GM19467 (cell line): Measurements from ENCODE around the gene CNTN1.

Experiments
- ATAC-seq: cut with Tn5 transposase; IDR thresholded peaks from one replicate; pipeline ENCODE4 v1.9.1; 2021; ENCODE audit warnings: mild to moderate bottlenecking, moderate library complexity; ENCODE audit not compliant: unreplicated experiment

The CNTN1 gene

GRCh38 chr12:40833818-40834217 lies 141.6 kb downstream of the CNTN1 start:
- no peak for ATAC-seq

GRCh38 chr12:40834321-40834720 lies 142.1 kb downstream of the CNTN1 start:
- no peak for ATAC-seq

- no peak for ATAC-seq
Measured at GRCh38 chr12:40837891-40838429, 145.7 kb downstream of the CNTN1 start.

- no peak for ATAC-seq
Measured at GRCh38 chr12:40843495-40843894, 151.3 kb downstream of the CNTN1 start.

GRCh38 chr12:40853221-40853620 lies 161.0 kb downstream of the CNTN1 start:
- ATAC-seq: no peak

- no peak for ATAC-seq
Measured at GRCh38 chr12:40854604-40855003, 162.4 kb downstream of the CNTN1 start.

GRCh38 chr12:40864891-40865290 lies 172.7 kb downstream of the CNTN1 start:
- no peak for ATAC-seq

- no peak for ATAC-seq
Measured at GRCh38 chr12:40870981-40871380, 178.7 kb downstream of the CNTN1 start.

- ATAC-seq: no peak
Measured at GRCh38 chr12:40874868-40875267, 182.6 kb downstream of the CNTN1 start.

- no peak for ATAC-seq
Measured at GRCh38 chr12:40889329-40889728, 197.1 kb downstream of the CNTN1 start.

GRCh38 chr12:40892528-40892927 lies 200.3 kb downstream of the CNTN1 start:
- no peak for ATAC-seq

- no peak for ATAC-seq
Measured at GRCh38 chr12:40898505-40898904, 206.3 kb downstream of the CNTN1 start.

GRCh38 chr12:40903040-40903439 lies 210.8 kb downstream of the CNTN1 start:
- ATAC-seq: no peak

- ATAC-seq: peak; percentile 79
Measured at GRCh38 chr12:40907115-40907527, 214.9 kb downstream of the CNTN1 start.

- no peak for ATAC-seq
Measured at GRCh38 chr12:40911676-40912075, 219.4 kb downstream of the CNTN1 start.

- ATAC-seq: no peak
Measured at GRCh38 chr12:40915172-40915571, 222.9 kb downstream of the CNTN1 start.

- ATAC-seq: no peak
Measured at GRCh38 chr12:40917561-40917960, 225.3 kb downstream of the CNTN1 start.

GRCh38 chr12:40921563-40922163 lies 229.4 kb downstream of the CNTN1 start:
- ATAC-seq: no peak

- no peak for ATAC-seq
Measured at GRCh38 chr12:40937891-40938290, 245.7 kb downstream of the CNTN1 start.

- ATAC-seq: no peak
Measured at GRCh38 chr12:40942326-40942725, 250.1 kb downstream of the CNTN1 start.

GRCh38 chr12:40945772-40946171 lies 253.5 kb downstream of the CNTN1 start:
- no peak for ATAC-seq

GRCh38 chr12:40946612-40947194 lies 254.5 kb downstream of the CNTN1 start:
- no peak for ATAC-seq

GRCh38 chr12:40947797-40948196 lies 255.6 kb downstream of the CNTN1 start:
- no peak for ATAC-seq
